Transverse colon (tissue), 4 donors: ENCODE measurements around the gene CYP11A1. TPM values are rescaled to one million over a fixed set of nuclear protein-coding genes. Genes with fewer than 3 reads are reported as not detected.
A peak's percentile ranks its signal among the peaks of the same experiment; 100 is the strongest.

Experiments used
- DNase-seq: peaks from one replicate; pipeline ENCODE4 v3.0.0-alpha.2; 2019
- H3K27ac ChIP-seq, 4 donors: fragments of 200-600 bp; sonication (generic); 2 replicates each; pipeline ENCODE4 v1.5.1; 2016 to 2018; ENCODE audit warnings: inconsistent platforms in 4 of 4
- H3K27me3 ChIP-seq: fragments of 200-600 bp; sonication (generic); 2 replicates; pipeline ENCODE4 v1.5.1; 2017; ENCODE audit warnings: inconsistent platforms
- H3K36me3 ChIP-seq, 4 donors: fragments of 200-600 bp; sonication (generic); 2 replicates each; pipeline ENCODE4 v1.5.1; 2017 to 2019; ENCODE audit warnings: inconsistent platforms in 4 of 4
- H3K4me1 ChIP-seq, 4 donors: fragments of 200-600 bp; sonication (generic); 2 replicates each; pipeline ENCODE4 v1.5.1; 2017 to 2020; ENCODE audit warnings: inconsistent platforms in 4 of 4
- H3K4me3 ChIP-seq, 4 donors: fragments of 200-600 bp; sonication (generic); 1 replicate in 1 of 4; 2 replicates in 3 of 4; pipeline versions ENCODE4 v1.5.1 to v1.6.1; 2017 to 2019; ENCODE audit warnings: inconsistent platforms in 4 of 4
- H3K9me3 ChIP-seq, 2 donors: fragments of 200-600 bp; sonication (generic); 2 replicates each; pipeline ENCODE4 v1.5.1; 2017 to 2019; ENCODE audit warnings: inconsistent platforms in 2 of 2
- CTCF ChIP-seq, 5 experiments: fragments of 200-600 bp in 3 of 5; fragments of 450-650 bp in 2 of 5; sonication (generic) in 3 of 5; IDR thresholded peaks; 1 replicate in 2 of 5; 2 replicates in 3 of 5; pipeline ENCODE4 v1.5.1; 2016 to 2017; ENCODE audit warnings: antibody characterized with exemption in 5 of 5, inconsistent platforms in 3 of 5, mild to moderate bottlenecking in 2 of 5, moderate library complexity in 1 of 5
- EP300 ChIP-seq: sonication (generic); formaldehyde crosslinking; IDR thresholded peaks from one replicate; pipeline ENCODE4 v1.6.1; 2017; ENCODE audit warnings: antibody characterized with exemption, low read depth
- POLR2A ChIP-seq: fragments of 450-650 bp; IDR thresholded peaks from one replicate; pipeline ENCODE4 v1.6.1; 2016; ENCODE audit warnings: antibody characterized with exemption, mild to moderate bottlenecking, moderate library complexity
- POLR2AphosphoS5 ChIP-seq, 3 donors: sonication (generic); formaldehyde crosslinking; IDR thresholded peaks; one replicate each; pipeline ENCODE4 v1.6.1; 2016; ENCODE audit warnings: antibody characterized with exemption in 3 of 3
- WGBS, 2 donors: methylation state at CpG; one replicate each; pipeline ENCODE4 v1.1.5; 2018; ENCODE audit warnings: low coverage in 1 of 2; 5-methylcytosine and 5-hydroxymethylcytosine counted together
- in situ Hi-C, 4 donors: fragments of 200-750 bp; cut with MboI; loops; one replicate each; pipeline versions ENCODE4 v1.15.0 to v1.15.1; 2017; ENCODE audit warnings: low sequenced_read_pairs in 3 of 4, low pct_ligation_motif_present in 1 of 4, low pct_unique_long_range_greater_than_20kb in 1 of 4
- intact Hi-C: fragments of 100-400 bp; cut with DNase I; formaldehyde crosslinking; loops from one replicate; pipeline ENCODE4 v1.15.1; 2023; ENCODE audit warnings: low total_unique reads
- total RNA-seq, 4 donors: library from RNA; depleted of rRNA; stranded (reverse); fragments of >200 nt; gene quantifications; one replicate each; pipeline ENCODE4 v1.1.0, GENCODE V29; 2016

The CYP11A1 gene
- total RNA-seq, 4 donors from 2014 or later: 0.40 to 0.79 TPM; not detected in 2

DNA sequence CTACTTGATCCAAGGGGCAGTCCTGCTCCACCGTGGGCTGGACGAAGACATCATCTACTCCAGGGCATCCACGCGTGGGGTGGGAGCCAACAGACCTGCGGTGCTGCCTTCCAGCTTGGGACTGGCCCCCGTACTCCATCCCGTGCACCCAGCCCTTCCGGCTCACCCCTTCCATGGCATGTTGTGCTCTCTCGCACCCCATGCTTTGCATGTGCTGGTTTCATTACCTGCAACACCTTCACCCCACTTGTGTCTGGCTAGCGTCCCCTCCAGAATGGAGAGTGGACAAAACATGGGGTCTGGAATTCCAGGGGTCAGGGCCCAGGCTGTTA lies 36.1 kb upstream of the CYP11A1 start:
- no peaks in the 10 kb centered on the region for H3K9me3 ChIP-seq
- H3K4me1 ChIP-seq: peaks cover 0 to 13% (median 0%) of the 10 kb centered on the region in 4 donors
- DNase-seq: peak; percentile 23
- 76% methylated on average over 10 of the region's 10 CpGs; no CpG with 5 or more reads in 1 of the 2 donors for WGBS, 2 donors
- no peak overlapping the region for H3K27ac ChIP-seq
- intact Hi-C loops: no loop called here
- TF ChIP-seq POLR2AphosphoS5 (IDR thresholded peaks at IDR 0.05) (no peak), CTCF (IDR thresholded peaks at IDR 0.05) (no peak), EP300 (no peak), POLR2A (no peak)
- H3K36me3 ChIP-seq: no peaks in the 10 kb centered on the region
- peaks cover 17% of the 10 kb centered on the region for H3K27me3 ChIP-seq
- in situ Hi-C loops: no loop called here
- no peak overlapping the region for H3K4me3 ChIP-seq

DNA sequence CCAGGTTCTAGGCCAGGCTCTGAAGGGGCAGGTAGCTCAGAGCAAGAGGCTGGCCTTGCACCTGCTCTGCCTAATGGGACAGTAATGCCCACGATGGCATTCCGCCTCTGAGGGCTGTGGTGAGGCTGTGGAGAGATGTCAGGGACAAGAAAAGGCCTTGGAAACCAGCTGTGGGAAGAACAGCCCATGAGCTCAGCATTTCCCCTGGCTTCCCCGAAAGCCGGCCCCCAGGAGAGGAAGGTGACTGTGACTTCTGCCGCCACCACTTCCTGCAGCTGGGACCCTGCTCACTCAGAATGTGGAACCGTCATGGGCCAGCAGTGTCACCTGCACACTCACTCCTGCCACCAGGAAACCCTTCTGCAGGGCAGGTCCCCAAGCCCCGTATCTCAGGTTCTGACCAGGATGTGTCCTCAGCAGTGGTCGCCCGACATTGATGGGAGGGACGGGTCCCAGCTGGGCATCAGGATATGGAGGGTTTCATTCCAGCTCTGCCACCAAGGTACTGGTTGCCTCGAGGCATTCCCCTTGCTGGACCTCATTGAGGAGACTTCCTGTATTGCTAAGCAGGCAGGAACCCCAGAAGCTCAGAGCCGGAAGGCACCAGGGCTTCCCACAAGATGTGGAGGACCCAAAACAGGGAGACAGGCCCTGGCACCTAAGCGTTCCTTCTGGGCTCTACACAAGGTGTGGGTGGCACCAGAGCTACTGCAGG lies 35.6 kb upstream of the CYP11A1 start:
- TF ChIP-seq EP300 (no peak), POLR2A (no peak), CTCF (IDR thresholded peaks at IDR 0.05) (no peak), POLR2AphosphoS5 (IDR thresholded peaks at IDR 0.05) (no peak)
- in situ Hi-C loops (no loop called here), intact Hi-C loops (no loop called here)
- Histone ChIP-seq H3K4me3 (no peak overlapping the region), H3K4me1 (peaks cover 0 to 13% (median 0%) of the 10 kb centered on the region in 4 donors), H3K36me3 (no peaks in the 10 kb centered on the region), H3K9me3 (no peaks in the 10 kb centered on the region), H3K27ac (peak overlapping the region in 1 of 4 donors; percentile 6), H3K27me3 (peaks cover 17% of the 10 kb centered on the region)
- 62% methylated on average over 13 of the region's 13 CpGs; no CpG with 5 or more reads in 1 of the 2 donors for WGBS, 2 donors
- DNase-seq: peak; percentile 68

- Histone ChIP-seq H3K4me1 (peaks cover 0 to 13% (median 0%) of the 10 kb centered on the region in 4 donors), H3K27ac (peak overlapping the region in 1 of 4 donors; percentile 6), H3K27me3 (peaks cover 17% of the 10 kb centered on the region), H3K4me3 (no peak overlapping the region), H3K36me3 (no peaks in the 10 kb centered on the region), H3K9me3 (no peaks in the 10 kb centered on the region)
- intact Hi-C loops: no loop called here
- in situ Hi-C loops: no loop called here
- no peak for TF ChIP-seq POLR2A
- TF ChIP-seq POLR2AphosphoS5 (IDR thresholded peaks at IDR 0.05): no peak
- TF ChIP-seq EP300: no peak
- no peak for TF ChIP-seq CTCF (IDR thresholded peaks at IDR 0.05)
- DNase-seq: no peak
- 81 to 100% methylated on average over 1 to 5 of the region's 5 CpGs for WGBS, 2 donors
These were observed 34.9 kb upstream of the CYP11A1 start for GRCh38 chr15:74402337-74402841.

DNA sequence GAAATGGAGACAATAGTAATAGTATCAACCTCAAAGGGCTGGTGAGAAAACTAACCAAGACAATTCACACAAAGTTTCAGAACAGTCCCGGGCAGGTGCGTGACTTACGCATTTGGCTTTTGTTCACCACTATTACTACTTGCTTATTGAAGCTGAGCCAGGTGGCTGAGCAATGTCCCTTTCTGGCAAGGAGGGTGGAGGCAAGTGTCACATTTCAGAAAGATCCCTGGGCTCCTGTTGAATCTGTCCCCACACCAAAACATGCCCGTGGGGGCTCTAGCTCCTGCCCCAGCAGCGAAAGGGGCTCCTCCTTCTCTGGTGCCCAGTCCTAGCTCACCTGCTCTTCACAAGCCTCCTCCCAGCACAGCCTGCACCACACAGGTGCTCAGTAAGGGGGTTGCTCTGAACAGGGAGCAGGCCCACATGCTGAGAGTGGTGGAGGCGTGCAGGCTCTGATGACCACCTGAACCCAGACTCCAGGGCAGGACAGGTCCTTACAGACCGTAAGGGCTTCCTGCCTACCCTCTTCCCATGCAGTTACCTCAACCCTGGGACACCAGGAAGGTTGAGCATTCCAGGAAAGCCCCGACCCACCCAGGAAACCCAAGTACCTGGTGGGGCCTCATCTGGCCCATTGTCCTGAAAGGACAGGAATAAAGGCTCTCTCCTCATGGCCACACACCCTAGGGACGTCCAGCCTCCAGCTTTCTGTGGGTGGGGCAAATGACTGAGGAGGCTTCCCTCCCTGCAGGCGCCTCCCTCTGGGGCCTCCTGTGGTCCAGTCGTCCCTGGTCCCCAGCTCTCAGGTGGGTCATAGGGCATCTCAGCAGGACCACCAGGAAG lies 33.7 kb upstream of the CYP11A1 start:
- in situ Hi-C loops: no loop called here
- intact Hi-C loops: no loop called here
- H3K36me3 ChIP-seq: no peaks in the 10 kb centered on the region
- no peaks in the 10 kb centered on the region for H3K9me3 ChIP-seq
- TF ChIP-seq POLR2A (no peak), CTCF (IDR thresholded peaks at IDR 0.05) (no peak), POLR2AphosphoS5 (IDR thresholded peaks at IDR 0.05) (no peak), EP300 (no peak)
- no peak overlapping the region for H3K4me3 ChIP-seq
- peak overlapping the region in 2 of 4 donors; percentile 12 to 13 for H3K27ac ChIP-seq
- peaks cover 0 to 13% (median 0%) of the 10 kb centered on the region in 4 donors for H3K4me1 ChIP-seq
- DNase-seq: no peak
- H3K27me3 ChIP-seq: peaks cover 17% of the 10 kb centered on the region
- WGBS, 2 donors: 58 to 60% methylated on average over 1 to 11 of the region's 11 CpGs
